Hepatocyte (in vitro differentiated cells): ENCODE data around the gene CDC14B. TPM values are rescaled to one million over a fixed set of nuclear protein-coding genes. Genes with fewer than 3 reads are reported as not detected.

Experiments used
- DNase-seq: peaks from one replicate; pipeline ENCODE4 v3.0.0-alpha.2; 2016; ENCODE audit warnings: low spot score
- H2AFZ ChIP-seq: fragments of 200-600 bp; sonication (generic); 2 replicates; pipeline ENCODE4 v1.6.0; 2016; ENCODE audit warnings: antibody characterized with exemption, mild to moderate bottlenecking
- H3K27ac ChIP-seq: fragments of 200-600 bp; sonication (generic); 2 replicates; pipeline ENCODE4 v1.5.1; 2016; ENCODE audit warnings: mild to moderate bottlenecking
- H3K27me3 ChIP-seq: fragments of 200-600 bp; sonication (generic); 2 replicates; pipeline ENCODE4 v1.6.1; 2016
- H3K36me3 ChIP-seq: fragments of 200-600 bp; sonication (generic); replicated peaks from 2 replicates; pipeline ENCODE4 v1.5.1; 2016; ENCODE audit warnings: low read depth; ENCODE audit not compliant: insufficient read depth
- H3K4me1 ChIP-seq: fragments of 200-600 bp; sonication (generic); 2 replicates; pipeline ENCODE4 v1.5.1; 2016; ENCODE audit warnings: mild to moderate bottlenecking, moderate library complexity; ENCODE audit not compliant: insufficient read depth
- H3K4me2 ChIP-seq: fragments of 200-600 bp; sonication (generic); 2 replicates; pipeline ENCODE4 v1.6.0; 2016
- H3K4me3 ChIP-seq: fragments of 200-600 bp; sonication (generic); 2 replicates; pipeline ENCODE4 v1.5.1; 2016; ENCODE audit warnings: mild to moderate bottlenecking
- H3K79me2 ChIP-seq: fragments of 200-600 bp; sonication (generic); 2 replicates; pipeline ENCODE4 v1.6.0; 2017; ENCODE audit warnings: mild to moderate bottlenecking
- H3K9me2 ChIP-seq: fragments of 200-600 bp; sonication (generic); replicated peaks from 2 replicates; pipeline ENCODE4 v1.6.0; 2017; ENCODE audit warnings: mild to moderate bottlenecking; ENCODE audit not compliant: insufficient read depth
- H3K9me3 ChIP-seq: fragments of 200-600 bp; sonication (generic); 2 replicates; pipeline ENCODE4 v1.5.1; 2016; ENCODE audit warnings: low read depth, mild to moderate bottlenecking
- H4K20me1 ChIP-seq: fragments of 200-600 bp; sonication (generic); 2 replicates; pipeline ENCODE4 v1.6.0; 2016; ENCODE audit warnings: mild to moderate bottlenecking; ENCODE audit not compliant: insufficient read depth, poor library complexity, severe bottlenecking
- EZH2 ChIP-seq: fragments of 200-600 bp; sonication (generic); IDR thresholded peaks from 2 replicates; pipeline ENCODE4 v1.6.1; 2016; ENCODE audit warnings: antibody characterized with exemption, mild to moderate bottlenecking, borderline replicate concordance
- EZH2phosphoT487 ChIP-seq: fragments of 200-600 bp; sonication (generic); IDR thresholded peaks from one replicate; pipeline ENCODE4 v1.6.1; 2018; ENCODE audit warnings: antibody characterized with exemption, mild to moderate bottlenecking, low read depth, moderate library complexity; ENCODE audit not compliant: unreplicated experiment, severe bottlenecking
- WGBS: methylation state at CpG from one replicate; pipeline ENCODE4 v1.1.6; 2016; ENCODE audit warnings: low lambda C conversion rate; ENCODE audit errors: missing lambda C conversion rate; 5-methylcytosine and 5-hydroxymethylcytosine counted together
- polyA plus RNA-seq: library from polyadenylated mRNA; unstranded; fragments of >200 nt; fragmentation: Nextera tagmentation; extraction: Ambion mirVana; gene quantifications from 2 replicates; pipeline ENCODE4 v1.2.1, GENCODE V29; 2016
- total RNA-seq: library from RNA; depleted of rRNA; stranded (reverse); fragments of >200 nt; gene quantifications from 2 replicates; pipeline ENCODE4 v1.2.3, GENCODE V29; 2014
- TF ChIP-seq, protein P1 (sequence below): fragments of 200-600 bp; sonication (generic); IDR thresholded peaks from 2 replicates; pipeline ENCODE4 v1.5.1; 2016; ENCODE audit warnings: antibody characterized with exemption, mild to moderate bottlenecking; ENCODE audit not compliant: poor library complexity

Gene CDC14B
- total and polyA plus RNA-seq, 2 experiments from 2014 or later: 15.1 to 33.4 TPM

DNA sequence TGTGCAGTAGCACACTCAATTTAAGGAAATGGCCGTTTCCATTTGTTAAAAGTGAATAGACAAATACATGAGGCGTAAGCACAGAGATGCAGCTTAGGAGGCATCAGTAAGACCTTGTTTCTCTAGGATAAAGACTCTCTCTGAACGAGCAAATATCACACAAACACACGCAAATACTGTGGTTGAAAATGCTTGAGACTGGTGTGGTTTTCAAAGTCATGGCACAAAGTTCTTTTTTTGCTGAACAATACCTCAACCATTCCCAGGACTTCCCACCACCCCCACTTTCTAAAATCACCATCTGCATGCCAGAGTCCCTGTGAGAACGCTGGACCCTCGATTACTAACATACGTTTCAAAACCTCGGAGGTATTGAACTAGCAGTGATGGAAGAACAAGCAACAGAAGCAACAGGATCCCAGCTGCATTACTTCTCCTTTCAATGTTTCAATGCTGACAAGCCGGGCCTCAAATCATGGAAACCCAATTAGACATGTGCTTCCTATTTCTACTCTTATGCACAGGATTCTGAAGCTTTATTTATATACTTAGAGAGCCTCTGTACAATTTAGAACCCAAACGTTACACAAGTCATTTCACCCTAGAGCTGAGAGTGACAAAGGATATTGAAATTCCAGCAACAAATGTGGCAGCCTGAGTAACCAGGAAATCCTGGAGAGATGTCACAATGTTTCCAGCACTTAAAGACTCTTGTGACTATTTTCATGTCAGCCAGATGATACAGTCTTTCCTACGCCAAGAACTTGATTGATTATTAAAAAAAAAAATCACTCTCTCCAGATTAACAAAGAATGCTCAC, 63.9 kb downstream of the CDC14B start:
- no peak for TF ChIP-seq EZH2phosphoT487
- TF ChIP-seq EZH2: no peak
- TF ChIP-seq, protein P1, sequence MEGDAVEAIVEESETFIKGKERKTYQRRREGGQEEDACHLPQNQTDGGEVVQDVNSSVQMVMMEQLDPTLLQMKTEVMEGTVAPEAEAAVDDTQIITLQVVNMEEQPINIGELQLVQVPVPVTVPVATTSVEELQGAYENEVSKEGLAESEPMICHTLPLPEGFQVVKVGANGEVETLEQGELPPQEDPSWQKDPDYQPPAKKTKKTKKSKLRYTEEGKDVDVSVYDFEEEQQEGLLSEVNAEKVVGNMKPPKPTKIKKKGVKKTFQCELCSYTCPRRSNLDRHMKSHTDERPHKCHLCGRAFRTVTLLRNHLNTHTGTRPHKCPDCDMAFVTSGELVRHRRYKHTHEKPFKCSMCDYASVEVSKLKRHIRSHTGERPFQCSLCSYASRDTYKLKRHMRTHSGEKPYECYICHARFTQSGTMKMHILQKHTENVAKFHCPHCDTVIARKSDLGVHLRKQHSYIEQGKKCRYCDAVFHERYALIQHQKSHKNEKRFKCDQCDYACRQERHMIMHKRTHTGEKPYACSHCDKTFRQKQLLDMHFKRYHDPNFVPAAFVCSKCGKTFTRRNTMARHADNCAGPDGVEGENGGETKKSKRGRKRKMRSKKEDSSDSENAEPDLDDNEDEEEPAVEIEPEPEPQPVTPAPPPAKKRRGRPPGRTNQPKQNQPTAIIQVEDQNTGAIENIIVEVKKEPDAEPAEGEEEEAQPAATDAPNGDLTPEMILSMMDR: no peak
- Histone ChIP-seq H2AFZ (no peak overlapping the region), H3K9me2 (no peaks in the 10 kb centered on the region), H4K20me1 (no peaks in the 10 kb centered on the region), H3K36me3 (no peaks in the 10 kb centered on the region), H3K27ac (no peak overlapping the region), H3K79me2 (no peaks in the 10 kb centered on the region), H3K27me3 (no peaks in the 10 kb centered on the region), H3K4me1 (no peaks in the 10 kb centered on the region), H3K4me3 (no peak overlapping the region), H3K4me2 (no peak overlapping the region), H3K9me3 (no peaks in the 10 kb centered on the region)
- DNase-seq: no peak
- 79% methylated on average over 11 of the region's 11 CpGs for WGBS

DNA sequence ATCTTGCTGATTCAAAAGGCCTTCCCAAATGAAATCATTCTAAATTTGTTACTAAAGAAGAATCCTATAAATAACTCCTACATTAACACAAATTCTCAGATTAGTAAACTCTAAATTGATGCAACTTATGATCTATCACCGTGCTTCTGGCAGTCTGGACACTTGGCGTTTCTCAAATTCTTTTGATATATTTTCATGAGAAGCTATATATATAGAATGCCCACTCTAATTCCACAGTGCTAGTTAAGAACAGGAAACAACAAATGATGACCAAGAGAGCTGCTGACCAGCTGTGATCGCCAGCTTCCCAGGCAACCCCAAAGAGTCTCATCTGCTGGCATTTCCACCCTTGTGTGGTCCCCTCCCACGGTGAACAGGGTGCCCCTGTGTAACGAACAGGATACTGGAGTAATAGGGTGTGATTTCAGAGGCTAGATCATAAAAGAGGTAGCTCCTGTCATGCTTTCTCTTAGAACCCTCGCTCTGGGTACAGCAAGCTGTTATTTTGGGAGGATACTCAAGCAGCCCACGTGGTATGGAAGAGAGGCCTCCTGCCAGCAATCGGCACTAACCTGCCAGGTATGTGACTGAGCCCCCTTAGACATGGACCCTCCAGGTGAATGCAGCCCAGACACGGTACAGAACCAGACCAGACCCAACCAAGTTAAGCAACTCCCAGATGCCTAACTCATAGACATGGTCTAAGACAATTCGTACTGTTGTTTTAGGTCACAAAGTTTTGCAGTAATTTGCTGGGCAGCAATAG, 64.7 kb downstream of the CDC14B start:
- 92% methylated on average over 10 of the region's 10 CpGs for WGBS
- no peaks in the 10 kb centered on the region for H3K9me3 ChIP-seq
- no peaks in the 10 kb centered on the region for H3K9me2 ChIP-seq
- no peaks in the 10 kb centered on the region for H3K27me3 ChIP-seq
- H3K36me3 ChIP-seq: no peaks in the 10 kb centered on the region
- H2AFZ ChIP-seq: no peak overlapping the region
- no peaks in the 10 kb centered on the region for H3K4me1 ChIP-seq
- no peaks in the 10 kb centered on the region for H3K79me2 ChIP-seq
- no peak overlapping the region for H3K4me2 ChIP-seq
- H3K27ac ChIP-seq: no peak overlapping the region
- DNase-seq: no peak
- no peak overlapping the region for H3K4me3 ChIP-seq
- no peak for TF ChIP-seq EZH2phosphoT487
- TF ChIP-seq EZH2: no peak
- TF ChIP-seq, protein P1: no peak
- no peaks in the 10 kb centered on the region for H4K20me1 ChIP-seq

DNA sequence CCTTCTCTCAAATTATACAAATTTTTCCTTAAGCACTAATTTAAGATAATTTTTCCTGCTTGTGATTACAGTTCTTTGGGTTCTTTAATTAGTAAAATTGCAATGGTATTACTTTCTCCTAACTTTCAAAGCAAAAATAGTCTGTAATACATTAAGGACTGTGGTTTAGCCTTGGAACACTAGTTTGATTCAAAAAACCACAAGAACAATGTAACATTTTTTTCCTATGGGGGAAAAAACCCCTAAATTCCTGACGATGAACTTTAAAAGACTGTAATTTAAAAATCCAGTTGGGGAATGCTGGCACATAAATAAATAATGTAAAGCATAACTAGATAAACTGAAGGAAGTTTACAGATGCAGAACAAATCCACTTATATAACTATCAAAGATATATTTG, 65.3 kb downstream of the CDC14B start:
- H3K4me2 ChIP-seq: no peak overlapping the region
- H3K27me3 ChIP-seq: no peaks in the 10 kb centered on the region
- H2AFZ ChIP-seq: no peak overlapping the region
- WGBS: 76% methylated on average over 1 of the region's 1 CpG
- TF ChIP-seq EZH2phosphoT487 (no peak), EZH2 (no peak)
- TF ChIP-seq, protein P1: no peak
- no peak overlapping the region for H3K27ac ChIP-seq
- H3K79me2 ChIP-seq: no peaks in the 10 kb centered on the region
- no peaks in the 10 kb centered on the region for H3K9me2 ChIP-seq
- H3K36me3 ChIP-seq: no peaks in the 10 kb centered on the region
- H3K4me1 ChIP-seq: no peaks in the 10 kb centered on the region
- H3K9me3 ChIP-seq: no peaks in the 10 kb centered on the region
- no peak for DNase-seq
- no peaks in the 10 kb centered on the region for H4K20me1 ChIP-seq
- H3K4me3 ChIP-seq: no peak overlapping the region
